HG03135 (cell line): ENCODE results near the gene RBM28.

Experiments used
- ATAC-seq: cut with Tn5 transposase; IDR thresholded peaks from one replicate; pipeline ENCODE4 v1.9.1; 2021; ENCODE audit warnings: mild to moderate bottlenecking, moderate library complexity; ENCODE audit not compliant: unreplicated experiment

Gene RBM28, protein sequence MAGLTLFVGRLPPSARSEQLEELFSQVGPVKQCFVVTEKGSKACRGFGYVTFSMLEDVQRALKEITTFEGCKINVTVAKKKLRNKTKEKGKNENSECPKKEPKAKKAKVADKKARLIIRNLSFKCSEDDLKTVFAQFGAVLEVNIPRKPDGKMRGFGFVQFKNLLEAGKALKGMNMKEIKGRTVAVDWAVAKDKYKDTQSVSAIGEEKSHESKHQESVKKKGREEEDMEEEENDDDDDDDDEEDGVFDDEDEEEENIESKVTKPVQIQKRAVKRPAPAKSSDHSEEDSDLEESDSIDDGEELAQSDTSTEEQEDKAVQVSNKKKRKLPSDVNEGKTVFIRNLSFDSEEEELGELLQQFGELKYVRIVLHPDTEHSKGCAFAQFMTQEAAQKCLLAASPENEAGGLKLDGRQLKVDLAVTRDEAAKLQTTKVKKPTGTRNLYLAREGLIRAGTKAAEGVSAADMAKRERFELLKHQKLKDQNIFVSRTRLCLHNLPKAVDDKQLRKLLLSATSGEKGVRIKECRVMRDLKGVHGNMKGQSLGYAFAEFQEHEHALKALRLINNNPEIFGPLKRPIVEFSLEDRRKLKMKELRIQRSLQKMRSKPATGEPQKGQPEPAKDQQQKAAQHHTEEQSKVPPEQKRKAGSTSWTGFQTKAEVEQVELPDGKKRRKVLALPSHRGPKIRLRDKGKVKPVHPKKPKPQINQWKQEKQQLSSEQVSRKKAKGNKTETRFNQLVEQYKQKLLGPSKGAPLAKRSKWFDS

DNA sequence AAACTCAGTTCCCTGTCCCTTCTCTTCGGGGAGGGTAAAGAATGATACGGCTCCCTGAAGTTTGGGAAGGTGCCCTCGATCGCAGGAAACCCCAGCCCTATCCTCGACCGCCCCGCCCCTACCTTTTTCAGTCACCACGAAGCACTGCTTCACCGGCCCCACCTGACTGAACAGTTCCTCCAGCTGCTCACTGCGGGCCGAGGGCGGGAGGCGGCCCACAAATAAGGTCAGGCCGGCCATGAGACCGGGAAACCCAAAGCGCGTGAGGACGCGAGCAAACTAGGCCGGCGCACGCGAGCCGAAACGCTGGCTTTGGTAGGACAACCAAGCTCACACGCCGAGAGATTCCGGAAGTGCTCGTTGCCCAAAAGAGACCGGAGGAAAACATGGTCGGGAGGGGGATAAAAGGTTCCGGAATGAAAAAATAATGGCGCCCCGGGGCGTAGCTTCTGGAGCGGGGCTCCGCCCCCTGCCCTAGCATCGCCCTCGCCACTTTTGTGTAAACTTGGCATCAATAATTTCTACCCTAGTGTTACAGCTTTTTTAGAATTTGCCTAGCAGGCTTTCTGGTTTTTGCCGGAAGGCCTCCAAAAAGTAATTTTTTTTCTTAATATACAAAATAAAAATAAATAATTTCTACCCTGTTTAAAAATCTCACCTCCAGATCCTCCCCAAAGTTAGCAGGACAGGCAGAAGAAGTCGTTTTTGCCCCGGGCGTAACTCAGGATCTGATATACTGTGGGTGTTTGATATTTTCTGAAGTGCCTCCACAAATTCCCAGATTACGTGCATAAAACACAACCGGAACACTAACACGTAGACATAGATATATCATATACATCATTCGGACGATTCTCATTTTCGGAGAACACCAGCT, at the start of gene RBM28:
TSS of gene RBM28 (minus strand) at position 355 of the 877 bp plus-strand sequence. CDS start at position 240, 115 bp downstream.
- ATAC-seq: peak; percentile 94

DNA sequence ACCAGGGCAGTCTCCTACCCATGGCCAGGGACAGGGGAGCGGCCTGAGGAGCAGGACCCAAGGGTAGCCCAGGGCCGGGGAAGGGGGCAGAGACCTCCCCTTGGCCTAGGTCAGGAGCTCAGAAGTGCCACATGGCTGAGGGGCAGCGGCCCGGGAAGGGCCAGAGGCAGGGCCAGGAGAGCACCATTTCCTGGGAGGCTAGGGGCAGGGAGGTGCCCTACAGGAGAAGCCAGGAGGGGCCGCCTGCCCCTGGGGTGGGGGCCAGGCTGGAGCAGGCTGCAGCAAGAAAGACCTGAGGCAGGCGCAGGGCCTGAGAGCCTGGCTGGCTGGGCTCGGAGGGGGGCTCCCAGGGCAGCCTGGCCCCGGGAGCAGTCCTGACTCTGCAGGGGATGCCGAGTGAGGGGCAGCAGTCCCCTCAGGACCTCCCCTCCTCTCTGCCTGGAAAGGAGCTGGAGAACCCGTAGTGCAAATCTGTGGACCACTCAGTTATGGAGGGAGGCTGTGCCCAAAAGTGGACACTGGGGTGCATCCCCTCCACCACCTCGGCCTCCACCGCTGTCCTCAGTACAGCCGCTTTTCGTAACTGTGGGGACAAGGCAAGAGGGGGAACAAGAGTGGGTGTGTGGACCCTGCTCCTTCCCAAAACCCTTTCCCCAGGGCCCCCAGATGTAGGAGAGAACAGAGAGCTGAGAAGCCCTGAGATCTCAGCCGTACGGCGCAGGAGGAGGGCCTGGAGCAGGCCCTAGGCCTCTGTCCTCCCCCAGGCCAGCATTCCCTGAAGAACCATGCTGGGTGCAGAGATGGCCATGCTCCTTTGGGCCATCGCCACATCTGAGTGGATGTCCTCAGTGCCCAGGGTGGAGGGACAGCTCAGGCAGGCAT, 49.0 kb upstream of the RBM28 start:
- no peak for ATAC-seq

DNA sequence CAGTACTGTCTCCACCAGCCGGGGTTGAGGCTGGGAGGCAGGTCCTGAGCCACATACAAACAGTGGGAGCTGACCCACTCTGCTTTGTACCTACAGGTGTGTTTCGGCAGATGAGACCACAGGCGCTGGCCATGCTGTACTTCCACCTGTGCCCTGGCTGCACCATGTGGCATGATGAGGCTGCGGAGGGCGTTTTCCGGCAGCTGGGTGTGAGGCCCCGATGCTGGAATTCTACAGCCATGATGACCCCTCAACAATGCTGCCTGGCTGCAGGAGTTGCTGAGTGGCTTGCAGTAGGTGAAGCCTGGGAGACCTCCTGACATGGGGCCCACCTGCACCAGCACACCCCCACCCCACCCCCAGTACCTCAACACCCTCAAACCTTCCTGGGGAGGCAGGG, 48.1 kb upstream of the RBM28 start:
- no peak for ATAC-seq

DNA sequence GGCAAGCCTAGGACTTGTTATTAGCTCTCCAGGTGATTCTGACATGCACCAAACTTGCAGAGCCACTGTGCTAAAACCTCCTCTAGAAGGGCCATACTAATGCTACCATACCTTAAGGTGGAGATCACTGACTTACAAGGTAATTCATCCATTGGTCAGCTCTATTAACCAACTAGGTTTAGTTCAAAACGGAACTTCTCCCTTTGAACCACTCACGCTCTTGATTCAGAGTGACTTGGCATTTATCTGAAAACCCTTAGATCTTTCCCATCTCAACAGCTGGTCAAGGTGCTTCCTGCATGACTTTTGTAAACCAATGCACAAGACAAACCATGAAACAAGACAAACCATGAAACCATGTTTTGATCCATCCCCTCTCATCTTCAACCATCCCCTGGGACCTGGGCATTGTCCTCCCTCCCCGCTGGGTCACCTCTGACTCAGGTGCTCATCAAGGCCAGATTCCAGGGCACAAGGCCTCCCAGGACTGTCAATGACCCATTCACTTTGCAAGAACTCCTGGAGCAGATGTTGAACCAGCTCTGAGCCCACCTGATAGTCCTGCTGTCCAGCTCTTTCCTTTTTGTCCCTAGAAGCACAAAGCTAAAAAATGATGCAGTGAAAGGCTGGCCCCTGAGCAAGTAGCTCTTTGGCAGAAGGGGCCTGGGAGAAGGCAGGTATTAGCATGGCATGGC, 47.3 kb upstream of the RBM28 start:
- no peak for ATAC-seq

DNA sequence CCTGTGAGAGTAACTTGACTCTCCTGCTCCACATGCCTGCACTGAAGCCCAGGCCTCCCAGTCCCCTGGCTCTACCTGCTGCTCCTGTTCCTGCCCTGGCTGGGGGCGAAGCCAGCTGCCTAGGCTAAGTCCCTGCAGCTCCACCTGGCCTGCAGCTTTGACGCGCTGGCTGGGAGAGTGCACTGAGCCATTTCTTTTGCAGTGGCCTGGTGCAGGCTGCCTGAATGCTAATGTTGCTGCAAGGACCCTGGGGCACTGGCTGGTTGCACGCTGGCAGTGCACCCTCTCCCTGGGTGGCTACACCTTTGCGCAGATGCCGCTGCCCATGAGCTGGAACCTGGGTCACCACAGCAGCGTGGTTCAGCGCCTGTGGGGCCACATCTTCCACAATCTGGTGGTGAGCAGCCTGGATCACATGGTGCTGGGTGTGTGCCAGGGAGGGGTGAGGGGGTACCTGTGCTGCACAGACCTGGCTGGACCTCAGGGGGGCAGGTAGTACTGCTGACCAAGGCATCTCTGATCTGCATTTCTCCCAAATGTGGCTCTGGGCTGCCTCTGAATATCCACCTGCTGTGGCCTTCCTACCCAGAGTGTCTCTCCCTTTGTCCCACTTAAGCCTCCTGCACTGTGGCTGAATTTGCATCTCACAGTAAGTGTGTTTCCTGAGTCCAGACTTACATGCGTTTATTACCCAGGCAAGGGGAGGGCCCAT, 46.1 kb upstream of the RBM28 start:
- no peak for ATAC-seq

DNA sequence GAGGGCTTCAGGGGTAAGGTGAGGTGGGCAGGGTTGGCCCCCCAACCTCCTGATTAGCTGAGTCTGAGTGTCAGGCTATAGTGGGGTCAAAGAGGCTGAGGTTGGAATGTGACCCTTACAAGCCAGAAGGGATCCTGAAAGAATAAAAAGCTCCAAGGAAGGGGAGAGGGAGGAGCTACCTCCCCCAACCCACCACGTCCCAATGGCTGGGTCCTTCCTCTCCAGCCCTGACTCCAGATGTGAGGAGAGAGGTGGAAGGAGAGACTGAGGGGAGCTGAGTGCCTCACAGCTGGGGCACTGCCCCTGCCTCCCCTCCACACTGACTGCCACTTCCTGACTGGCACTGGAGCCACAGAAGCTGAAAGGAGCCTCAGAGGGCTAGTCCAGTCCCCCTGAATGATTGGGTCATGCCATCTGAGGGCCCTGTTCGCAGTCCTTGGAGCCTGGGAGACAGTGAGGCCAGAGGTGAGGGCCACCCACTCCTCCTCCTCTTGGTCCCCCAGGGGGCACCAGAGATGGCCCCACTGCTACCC, 45.4 kb upstream of the RBM28 start:
- ATAC-seq: no peak

DNA sequence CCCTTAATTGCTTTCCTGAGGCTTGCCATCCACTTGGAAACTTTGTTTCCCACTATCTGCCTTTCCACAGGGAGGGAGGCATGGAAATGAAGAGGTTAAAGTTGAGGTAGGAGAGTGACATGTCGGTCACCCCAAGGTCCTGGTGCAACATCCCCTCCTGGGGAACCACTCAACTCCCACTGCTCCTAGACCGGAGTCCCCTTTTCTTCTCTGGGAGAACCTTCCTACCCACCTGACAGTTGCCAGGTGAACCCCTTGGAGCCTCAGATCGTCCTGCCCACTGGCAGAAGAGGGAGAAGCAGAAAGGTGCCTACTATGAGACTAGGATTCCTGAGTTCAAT, 44.4 kb upstream of the RBM28 start:
- ATAC-seq: no peak

DNA sequence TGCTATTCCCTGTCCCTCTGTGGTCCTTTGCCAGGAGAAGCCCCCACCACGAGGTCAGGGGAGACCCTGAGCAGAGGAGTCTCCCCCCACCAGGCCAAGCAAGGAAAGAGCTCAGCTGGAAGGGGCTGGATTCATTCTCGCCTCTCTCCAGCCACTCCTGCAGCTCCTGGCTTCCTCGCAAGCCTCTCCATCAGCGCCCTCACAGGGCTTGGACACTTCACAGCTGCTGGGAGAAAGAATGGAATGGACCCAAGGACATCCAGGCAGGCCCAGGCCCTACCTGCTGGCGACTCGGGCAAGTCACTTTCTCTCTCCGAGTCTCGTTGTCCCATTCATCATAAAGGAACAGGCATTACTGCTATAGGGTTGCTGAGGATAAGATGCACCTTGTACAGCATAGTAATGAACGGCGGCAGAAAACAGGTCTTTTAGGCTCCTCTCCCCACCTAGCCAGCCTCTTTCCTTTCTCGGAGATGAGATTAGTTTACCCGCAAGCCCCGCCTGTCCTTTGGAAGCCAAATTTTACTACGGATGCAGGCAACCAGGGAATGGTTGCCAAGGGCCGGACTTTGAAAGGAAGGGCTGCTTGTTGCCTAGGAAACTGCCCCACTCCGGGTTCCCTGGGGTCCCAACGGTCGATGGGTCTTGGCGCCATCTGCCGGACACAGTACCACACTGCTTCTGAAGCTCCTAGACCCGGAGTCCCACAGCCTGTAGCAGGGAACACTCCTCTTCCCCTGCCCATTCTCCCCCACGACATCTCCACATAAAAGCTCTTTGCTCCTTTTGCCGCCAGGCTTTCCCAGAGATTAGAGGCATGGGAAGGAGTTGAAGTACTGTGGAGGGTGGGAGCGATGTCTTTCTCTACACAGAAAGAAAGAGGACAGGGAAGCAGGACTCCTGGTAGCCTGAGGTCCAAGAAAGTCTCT, 43.8 kb upstream of the RBM28 start:
- peak; percentile 67 for ATAC-seq

DNA sequence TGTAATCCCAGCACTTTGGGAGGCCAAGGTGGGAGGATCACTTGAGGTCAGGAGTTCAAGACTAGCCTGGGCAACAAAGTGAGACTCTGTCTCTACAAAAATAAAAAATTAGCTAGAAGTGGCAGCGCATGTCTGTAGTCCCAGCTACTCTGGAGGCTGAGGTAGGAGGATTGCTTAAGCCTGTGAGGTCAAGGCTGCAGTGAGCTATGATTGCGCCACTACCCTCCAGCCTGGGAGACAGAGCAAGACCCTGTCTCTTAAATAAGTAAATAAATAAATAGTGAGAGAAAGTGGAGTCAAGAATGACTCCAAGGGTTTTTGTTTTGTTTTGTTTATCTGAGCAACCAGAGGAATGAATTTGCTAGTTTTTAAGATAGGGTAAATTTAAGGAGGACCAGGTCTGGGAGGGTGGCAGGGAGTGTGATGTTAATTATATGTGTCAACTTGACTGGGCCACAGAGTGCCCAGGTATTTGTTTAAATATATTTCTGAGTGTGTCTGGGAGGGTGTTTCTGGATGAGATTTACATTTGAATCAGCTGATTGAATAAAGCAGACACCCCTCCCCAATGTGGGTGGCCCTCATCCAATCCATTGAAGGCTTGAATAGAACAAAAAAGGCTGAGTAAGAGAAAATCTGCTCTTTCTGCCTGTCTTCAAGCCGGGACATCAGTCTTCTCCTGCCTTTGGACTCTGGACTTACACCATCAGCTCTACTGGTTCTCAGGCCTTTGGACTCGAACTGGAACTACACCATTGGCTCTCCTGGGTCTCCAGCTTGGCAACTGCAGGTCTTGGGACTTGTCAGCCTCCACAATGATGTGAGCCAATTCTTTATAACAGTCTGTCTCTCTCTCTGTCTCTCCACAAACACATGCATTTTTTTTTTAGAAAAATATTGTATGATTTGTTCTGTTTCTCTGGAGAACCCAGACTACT, 42.5 kb upstream of the RBM28 start:
- ATAC-seq: no peak

DNA sequence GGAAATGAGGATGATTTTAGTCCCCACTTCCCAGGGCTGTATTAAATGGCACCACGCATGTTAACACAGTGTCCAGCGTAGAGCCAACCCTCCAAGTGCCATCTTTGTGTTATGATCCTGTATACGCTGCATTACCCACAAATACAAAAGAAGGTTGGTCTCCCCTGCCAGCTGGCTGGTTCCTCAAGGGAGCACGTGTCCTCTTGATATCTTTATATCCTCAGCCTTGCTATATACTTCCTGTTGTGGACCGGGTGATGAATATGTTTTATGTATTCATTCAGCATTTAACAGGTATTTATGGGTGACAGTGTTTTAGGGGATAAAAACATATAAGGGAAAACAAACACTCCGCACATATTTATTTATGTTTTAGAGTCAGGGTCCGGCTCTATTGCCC, 41.0 kb upstream of the RBM28 start:
- no peak for ATAC-seq

DNA sequence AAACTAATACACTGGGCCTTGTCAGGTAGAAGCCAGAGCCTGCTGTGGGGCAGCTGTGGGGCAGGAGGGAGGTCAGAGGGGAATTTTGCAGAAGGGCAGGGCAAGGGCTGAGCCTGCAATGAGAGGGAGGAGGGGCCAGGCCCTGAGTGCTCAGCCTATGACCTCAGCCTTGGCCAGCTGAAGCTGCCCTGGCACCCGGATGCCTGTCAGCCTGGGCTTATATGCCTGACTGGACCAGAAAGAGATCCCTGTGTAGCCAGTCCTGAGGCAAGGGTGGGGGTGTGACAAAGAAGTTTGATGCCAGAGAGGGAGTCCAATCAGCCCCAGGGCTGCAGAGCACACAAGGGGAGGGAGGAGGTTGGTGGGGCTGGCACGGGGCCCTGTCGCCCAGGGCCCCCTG, 40.1 kb upstream of the RBM28 start:
- ATAC-seq: no peak

DNA sequence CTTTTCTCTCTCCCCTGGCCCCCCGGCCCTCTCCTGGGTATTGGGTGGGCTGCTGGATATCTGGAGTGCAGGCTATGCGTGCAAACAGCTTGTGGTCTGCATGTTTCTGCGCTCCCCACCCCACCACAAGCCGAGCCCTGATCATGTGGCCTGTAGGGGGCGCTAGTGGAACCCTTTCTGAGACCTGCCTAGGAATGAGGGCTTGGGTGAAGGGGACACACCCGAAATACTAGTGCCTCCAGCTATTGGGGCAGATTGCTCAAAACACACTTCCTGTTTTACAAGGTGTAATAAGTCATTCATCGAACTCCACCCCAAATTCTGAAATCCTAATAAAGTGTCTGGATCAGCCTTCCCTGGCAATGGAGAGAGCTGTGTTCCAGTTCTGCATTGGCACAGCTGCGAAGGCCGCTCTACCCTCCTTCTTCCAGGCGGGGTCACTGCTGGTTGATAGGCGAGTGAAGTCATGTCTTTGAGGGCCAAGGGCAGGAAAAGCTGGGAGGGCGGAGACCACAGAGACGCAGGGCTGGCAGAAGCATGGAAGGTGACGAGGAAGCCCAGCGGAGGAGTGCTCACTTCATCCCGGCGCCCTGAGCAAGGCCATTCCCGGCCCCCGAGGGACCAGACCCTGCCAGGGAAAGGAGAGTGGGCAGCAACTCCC, 37.6 kb upstream of the RBM28 start:
- no peak for ATAC-seq

DNA sequence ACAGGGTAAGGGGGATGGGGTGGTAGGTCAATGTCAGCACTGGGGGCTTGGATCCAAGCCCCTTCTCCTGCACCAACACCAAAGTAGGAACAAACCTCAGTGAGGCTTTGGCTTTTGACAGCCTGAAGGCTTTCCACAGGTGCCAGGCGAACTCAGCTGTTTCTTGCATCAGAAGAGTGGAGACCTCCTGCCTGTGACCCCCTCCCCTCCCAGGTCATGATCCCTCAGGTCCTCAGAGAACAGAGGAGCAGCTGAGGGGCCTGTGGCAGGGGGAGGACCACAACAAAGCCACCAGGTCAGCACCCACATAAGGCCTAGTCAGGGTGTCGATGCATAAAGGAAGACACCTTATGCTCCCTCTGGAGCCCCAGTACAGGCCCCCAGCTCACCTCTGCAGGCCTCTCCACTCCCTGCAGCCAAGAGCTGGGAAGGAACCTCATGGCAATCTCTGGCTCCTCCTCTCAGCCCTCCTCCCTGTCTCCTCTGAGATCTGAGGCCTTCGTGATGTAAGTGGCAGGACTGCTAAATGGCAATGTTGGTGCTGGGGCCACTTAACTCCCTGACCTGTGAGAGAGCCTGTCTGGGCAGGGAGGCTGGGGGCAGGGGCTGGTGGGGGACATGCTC, 36.9 kb upstream of the RBM28 start:
- no peak for ATAC-seq

DNA sequence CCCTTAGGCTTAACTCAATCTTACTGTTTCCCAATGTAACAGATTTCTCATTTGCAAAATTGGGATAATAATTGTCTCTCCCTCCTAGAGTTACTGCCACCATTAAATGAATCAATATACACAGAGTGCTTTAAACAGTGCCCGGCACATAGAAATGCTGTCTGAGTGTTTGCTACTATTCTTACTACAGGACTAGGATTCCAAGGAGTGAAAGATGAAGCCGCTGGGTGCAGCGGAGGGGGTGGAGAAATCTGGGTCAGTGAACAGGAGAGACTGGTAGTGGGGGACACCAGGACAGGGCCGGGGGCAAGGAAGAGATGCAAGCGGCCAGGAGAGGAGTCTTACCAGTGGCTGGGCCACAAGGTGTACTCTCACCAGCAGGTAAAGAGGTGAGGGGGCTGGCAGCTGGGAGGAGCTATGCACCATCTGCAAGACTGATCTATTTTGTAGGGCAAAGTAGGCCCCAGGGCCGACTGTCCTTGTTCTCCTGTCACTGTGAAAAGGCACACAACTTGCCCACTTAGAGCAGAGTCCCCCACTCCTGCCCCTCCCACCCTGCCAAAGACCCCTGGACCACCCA, 36.3 kb upstream of the RBM28 start:
- no peak for ATAC-seq

DNA sequence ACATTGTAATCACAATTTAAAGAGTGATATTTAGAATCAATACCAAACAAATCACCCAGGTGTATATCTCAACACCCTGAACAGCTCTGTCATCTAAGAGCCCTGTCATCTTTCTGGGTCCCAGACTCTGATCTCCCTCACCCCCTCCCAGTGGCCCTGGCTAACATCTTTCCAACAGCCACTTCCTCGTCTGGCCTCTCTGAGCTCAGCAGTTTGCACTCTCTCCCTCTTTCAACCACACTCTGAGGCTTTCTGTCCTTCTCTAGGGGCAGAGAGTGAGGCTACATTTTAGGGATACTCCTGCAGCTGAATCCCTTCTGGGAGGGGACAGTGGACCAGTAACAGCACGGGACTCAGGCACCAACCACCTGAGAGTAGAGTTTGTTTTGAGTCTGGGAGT, 34.9 kb upstream of the RBM28 start:
- no peak for ATAC-seq
